ENCODE results near the gene ACSM6. TPM values are rescaled to one million over a fixed set of nuclear protein-coding genes. Genes with fewer than 3 reads are reported as not detected.
A peak's percentile ranks its signal among the peaks of the same experiment; 100 is the strongest.
"Not testable (repeated sequence)": the region's sequence is repeated elsewhere in the genome, so short reads cannot be mapped to it uniquely, and the experiment has no call there.

ACSM6 gene
- total RNA-seq, 1 donor, result not detected

- Histone ChIP-seq H3K9me3 (ENCODE audit: low read depth, low read length) (no peaks in the 10 kb centered on the region), H3K4me3 (ENCODE audit: low read length) (no peak overlapping the region), H3K27me3 (ENCODE audit: insufficient read depth, low read length) (no peaks in the 10 kb centered on the region), H3K4me1 (ENCODE audit: insufficient read depth, low read length) (no peaks in the 10 kb centered on the region)
Measured at GRCh38 chr10:95201736-95202135, 7.7 kb downstream of the ACSM6 start.

- not testable (repeated sequence) for H3K4me3 ChIP-seq (ENCODE audit: low read length); H3K9me3 ChIP-seq (ENCODE audit: low read depth, low read length); H3K4me1 ChIP-seq (ENCODE audit: insufficient read depth, low read length); H3K27me3 ChIP-seq (ENCODE audit: insufficient read depth, low read length)
Measured at GRCh38 chr10:95202865-95203264, 8.8 kb downstream of the ACSM6 start.

- no peaks in the 10 kb centered on the region for H3K4me1 ChIP-seq (ENCODE audit: insufficient read depth, low read length)
- H3K9me3 ChIP-seq (ENCODE audit: low read depth, low read length), result no peaks in the 10 kb centered on the region
- H3K27me3 ChIP-seq (ENCODE audit: insufficient read depth, low read length), result no peaks in the 10 kb centered on the region
- no peak overlapping the region for H3K4me3 ChIP-seq (ENCODE audit: low read length)
Measured at GRCh38 chr10:95208702-95209391, 14.8 kb downstream of the ACSM6 start.

- Histone ChIP-seq H3K9me3 (ENCODE audit: low read depth, low read length) (no peaks in the 10 kb centered on the region), H3K4me3 (ENCODE audit: low read length) (no peak overlapping the region), H3K27me3 (ENCODE audit: insufficient read depth, low read length) (no peaks in the 10 kb centered on the region), H3K4me1 (ENCODE audit: insufficient read depth, low read length) (no peaks in the 10 kb centered on the region)
Measured at GRCh38 chr10:95209509-95210127, 15.6 kb downstream of the ACSM6 start.

- Histone ChIP-seq H3K27me3 (ENCODE audit: insufficient read depth, low read length) (no peaks in the 10 kb centered on the region), H3K4me3 (ENCODE audit: low read length) (no peak overlapping the region), H3K9me3 (ENCODE audit: low read depth, low read length) (no peaks in the 10 kb centered on the region), H3K4me1 (ENCODE audit: insufficient read depth, low read length) (no peaks in the 10 kb centered on the region)
Measured at GRCh38 chr10:95211606-95212279, 17.7 kb downstream of the ACSM6 start.

- Histone ChIP-seq H3K9me3 (ENCODE audit: low read depth, low read length) (no peaks in the 10 kb centered on the region), H3K4me3 (ENCODE audit: low read length) (no peak overlapping the region), H3K4me1 (ENCODE audit: insufficient read depth, low read length) (no peaks in the 10 kb centered on the region), H3K27me3 (ENCODE audit: insufficient read depth, low read length) (no peaks in the 10 kb centered on the region)
Measured at GRCh38 chr10:95214369-95214768, 20.3 kb downstream of the ACSM6 start.

- H3K27me3 ChIP-seq (ENCODE audit: insufficient read depth, low read length), result no peaks in the 10 kb centered on the region
- no peaks in the 10 kb centered on the region for H3K9me3 ChIP-seq (ENCODE audit: low read depth, low read length)
- no peak overlapping the region for H3K4me3 ChIP-seq (ENCODE audit: low read length)
- H3K4me1 ChIP-seq (ENCODE audit: insufficient read depth, low read length), result no peaks in the 10 kb centered on the region
Measured at GRCh38 chr10:95214793-95215192, 20.8 kb downstream of the ACSM6 start.

- Histone ChIP-seq H3K4me3 (ENCODE audit: low read length) (no peak overlapping the region), H3K27me3 (ENCODE audit: insufficient read depth, low read length) (no peaks in the 10 kb centered on the region), H3K4me1 (ENCODE audit: insufficient read depth, low read length) (no peaks in the 10 kb centered on the region), H3K9me3 (ENCODE audit: low read depth, low read length) (no peaks in the 10 kb centered on the region)
Measured at GRCh38 chr10:95217476-95217875, 23.4 kb downstream of the ACSM6 start.

- Histone ChIP-seq H3K9me3 (ENCODE audit: low read depth, low read length) (no peaks in the 10 kb centered on the region), H3K4me1 (ENCODE audit: insufficient read depth, low read length) (no peaks in the 10 kb centered on the region), H3K4me3 (ENCODE audit: low read length) (no peak overlapping the region), H3K27me3 (ENCODE audit: insufficient read depth, low read length) (no peaks in the 10 kb centered on the region)
Measured at GRCh38 chr10:95220539-95220938, 26.5 kb downstream of the ACSM6 start.

GRCh38 chr10:95221124-95221523 lies 27.1 kb downstream of the ACSM6 start:
- Histone ChIP-seq H3K9me3 (ENCODE audit: low read depth, low read length) (no peaks in the 10 kb centered on the region), H3K4me1 (ENCODE audit: insufficient read depth, low read length) (no peaks in the 10 kb centered on the region), H3K27me3 (ENCODE audit: insufficient read depth, low read length) (no peaks in the 10 kb centered on the region), H3K4me3 (ENCODE audit: low read length) (no peak overlapping the region)

GRCh38 chr10:95225136-95225535 lies 31.1 kb downstream of the ACSM6 start:
- no peaks in the 10 kb centered on the region for H3K4me1 ChIP-seq (ENCODE audit: insufficient read depth, low read length)
- no peaks in the 10 kb centered on the region for H3K27me3 ChIP-seq (ENCODE audit: insufficient read depth, low read length)
- H3K4me3 ChIP-seq (ENCODE audit: low read length), result no peak overlapping the region
- H3K9me3 ChIP-seq (ENCODE audit: low read depth, low read length), result no peaks in the 10 kb centered on the region

- not testable (repeated sequence) for H3K4me3 ChIP-seq (ENCODE audit: low read length); H3K27me3 ChIP-seq (ENCODE audit: insufficient read depth, low read length); H3K9me3 ChIP-seq (ENCODE audit: low read depth, low read length); H3K4me1 ChIP-seq (ENCODE audit: insufficient read depth, low read length)
Measured at GRCh38 chr10:95228934-95229723, 35.1 kb downstream of the ACSM6 start.

- Histone ChIP-seq H3K27me3 (ENCODE audit: insufficient read depth, low read length) (no peaks in the 10 kb centered on the region), H3K4me3 (ENCODE audit: low read length) (peak overlapping the region; percentile 50), H3K9me3 (ENCODE audit: low read depth, low read length) (no peaks in the 10 kb centered on the region), H3K4me1 (ENCODE audit: insufficient read depth, low read length) (peaks cover 5% of the 10 kb centered on the region)
Measured at GRCh38 chr10:95229724-95230627, 35.9 kb downstream of the ACSM6 start.
